ENCODE data around the gene ANKS1B. TPM values are rescaled to one million over a fixed set of nuclear protein-coding genes. Genes with fewer than 3 reads are reported as not detected.

ANKS1B gene
- total RNA-seq, 2 experiments from 2014 or later, result not detected

- CTCF ChIA-PET, result interaction anchor here (0.6 kb wide), 1 partner anchor 365 kb away, joined by 3 read pairs; no protein-coding TSS in a partner anchor
- DNase-seq, result no peak
- Mint-ChIP-seq H3K4me3 (no peak overlapping the region), H3K27me3 (ENCODE audit: low read depth) (no peaks in the 10 kb centered on the region), H3K9me3 (no peaks in the 10 kb centered on the region), H3K27ac (no peak overlapping the region), H3K4me1 (ENCODE audit: low read depth) (peaks cover 5% of the 10 kb centered on the region), H3K36me3 (ENCODE audit: low read depth) (peaks cover 11% of the 10 kb centered on the region)
- intact Hi-C loops (cut with micrococcal nuclease), result no loop called here
Observed at GRCh38 chr12:98697209-98697608, 1287.5 kb downstream of the ANKS1B start.

GRCh38 chr12:98696036-98696646 is 1288.6 kb downstream of the ANKS1B start:
- no peak overlapping the region for H3K4me3 Mint-ChIP-seq
- intact Hi-C loops (cut with micrococcal nuclease), result no loop called here
- peaks cover 11% of the 10 kb centered on the region for H3K4me1 Mint-ChIP-seq (ENCODE audit: low read depth)
- H3K27ac Mint-ChIP-seq, result no peak overlapping the region
- CTCF ChIA-PET, result interaction anchor here (0.9 kb wide), 1 partner anchor 302 kb away, joined by 3 read pairs; no protein-coding TSS in a partner anchor
- H3K36me3 Mint-ChIP-seq (ENCODE audit: low read depth), result peaks cover 16% of the 10 kb centered on the region
- no peak for DNase-seq
- H3K9me3 Mint-ChIP-seq, result no peaks in the 10 kb centered on the region
- no peaks in the 10 kb centered on the region for H3K27me3 Mint-ChIP-seq (ENCODE audit: low read depth)

GRCh38 chr12:98691351-98691750 is 1293.4 kb downstream of the ANKS1B start:
- CTCF ChIA-PET, result interaction anchor here (0.6 kb wide), 1 partner anchor 25 kb away, joined by 3 read pairs; no protein-coding TSS in a partner anchor
- intact Hi-C loops (cut with micrococcal nuclease), result no loop called here
- no peak for DNase-seq
- H3K9me3 Mint-ChIP-seq, result no peaks in the 10 kb centered on the region
- H3K4me1 Mint-ChIP-seq (ENCODE audit: low read depth), result peaks cover 7% of the 10 kb centered on the region
- H3K4me3 Mint-ChIP-seq, result no peak overlapping the region
- H3K27ac Mint-ChIP-seq, result no peak overlapping the region
- no peaks in the 10 kb centered on the region for H3K27me3 Mint-ChIP-seq (ENCODE audit: low read depth)
- peaks cover 31% of the 10 kb centered on the region for H3K36me3 Mint-ChIP-seq (ENCODE audit: low read depth)

GRCh38 chr12:98686603-98687002 is 1298.1 kb downstream of the ANKS1B start:
- H3K4me1 Mint-ChIP-seq (ENCODE audit: low read depth), result peaks cover 5% of the 10 kb centered on the region
- peaks cover 21% of the 10 kb centered on the region for H3K36me3 Mint-ChIP-seq (ENCODE audit: low read depth)
- no peak overlapping the region for H3K27ac Mint-ChIP-seq
- DNase-seq, result no peak
- no peaks in the 10 kb centered on the region for H3K9me3 Mint-ChIP-seq
- CTCF ChIA-PET, result interaction anchor here (1.0 kb wide), 1 partner anchor 119 kb away, joined by 3 read pairs; no protein-coding TSS in a partner anchor
- no peak overlapping the region for H3K4me3 Mint-ChIP-seq
- no peaks in the 10 kb centered on the region for H3K27me3 Mint-ChIP-seq (ENCODE audit: low read depth)
- intact Hi-C loops (cut with micrococcal nuclease), result no loop called here

Other genes with a start within 250 kb of the ANKS1B start
- 10 to 100 TPM; 27.0 to 27.2 TPM for gene BLTP3B, start 157.9 kb upstream of the ANKS1B start, total RNA-seq
- 10 to 100 TPM; 38.0 to 41.8 TPM for gene ACTR6, start 215.9 kb upstream of the ANKS1B start, total RNA-seq

Measured in activated naive CD4-positive, alpha-beta T cell treated with anti-CD3 and anti-CD28 coated beads for 36 hours (primary cell).